C4-2B (cell line): ENCODE measurements around the gene MORF4L1.

Experiments used
- ZFX ChIP-seq: fragments of 450-650 bp; IDR thresholded peaks from 2 replicates; pipeline ENCODE4 v1.6.1; 2017
- TF ChIP-seq, protein P1 (sequence below): fragments of 450-650 bp; conservative IDR thresholded peaks from 2 replicates; pipeline ENCODE4 v1.5.1; 2017; ENCODE audit warnings: mild to moderate bottlenecking

- TF ChIP-seq, protein P1, sequence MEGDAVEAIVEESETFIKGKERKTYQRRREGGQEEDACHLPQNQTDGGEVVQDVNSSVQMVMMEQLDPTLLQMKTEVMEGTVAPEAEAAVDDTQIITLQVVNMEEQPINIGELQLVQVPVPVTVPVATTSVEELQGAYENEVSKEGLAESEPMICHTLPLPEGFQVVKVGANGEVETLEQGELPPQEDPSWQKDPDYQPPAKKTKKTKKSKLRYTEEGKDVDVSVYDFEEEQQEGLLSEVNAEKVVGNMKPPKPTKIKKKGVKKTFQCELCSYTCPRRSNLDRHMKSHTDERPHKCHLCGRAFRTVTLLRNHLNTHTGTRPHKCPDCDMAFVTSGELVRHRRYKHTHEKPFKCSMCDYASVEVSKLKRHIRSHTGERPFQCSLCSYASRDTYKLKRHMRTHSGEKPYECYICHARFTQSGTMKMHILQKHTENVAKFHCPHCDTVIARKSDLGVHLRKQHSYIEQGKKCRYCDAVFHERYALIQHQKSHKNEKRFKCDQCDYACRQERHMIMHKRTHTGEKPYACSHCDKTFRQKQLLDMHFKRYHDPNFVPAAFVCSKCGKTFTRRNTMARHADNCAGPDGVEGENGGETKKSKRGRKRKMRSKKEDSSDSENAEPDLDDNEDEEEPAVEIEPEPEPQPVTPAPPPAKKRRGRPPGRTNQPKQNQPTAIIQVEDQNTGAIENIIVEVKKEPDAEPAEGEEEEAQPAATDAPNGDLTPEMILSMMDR: no peak
- TF ChIP-seq ZFX: no peak
Observed at GRCh38 chr15:78850941-78851755, 21.5 kb upstream of the MORF4L1 start.
